ENCODE results near the gene C1orf50. TPM values are rescaled to one million over a fixed set of nuclear protein-coding genes. Genes with fewer than 3 reads are reported as not detected.
A peak's percentile ranks its signal among the peaks of the same experiment; 100 is the strongest.

Gene C1orf50
- total and polyA plus RNA-seq, 2 experiments from 2014 or later: 7.3 to 22.1 TPM

DNA sequence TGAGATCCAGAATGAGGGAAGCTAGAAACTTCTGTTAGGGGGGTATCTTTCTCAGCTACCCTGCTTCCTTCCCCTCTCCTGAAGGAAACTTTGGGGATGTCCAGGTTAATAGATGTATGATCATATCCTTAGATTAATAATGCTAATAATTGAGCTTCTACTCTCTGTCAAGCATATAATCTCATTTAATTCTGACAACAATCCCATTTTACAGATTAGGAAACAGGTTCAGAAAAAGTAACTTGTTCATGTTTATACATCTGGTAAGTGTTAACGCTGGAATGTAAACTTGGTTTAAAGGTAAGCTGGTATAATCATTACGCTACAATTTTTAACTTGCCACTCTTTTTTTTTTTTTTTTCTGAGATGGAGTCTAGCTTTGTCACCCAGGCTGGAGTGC lies 16.0 kb downstream of the C1orf50 start:
- H3K27ac ChIP-seq: no peak overlapping the region
- no peaks in the 10 kb centered on the region for H3K9me3 ChIP-seq (ENCODE audit: low read depth)
- TF ChIP-seq, protein P1, sequence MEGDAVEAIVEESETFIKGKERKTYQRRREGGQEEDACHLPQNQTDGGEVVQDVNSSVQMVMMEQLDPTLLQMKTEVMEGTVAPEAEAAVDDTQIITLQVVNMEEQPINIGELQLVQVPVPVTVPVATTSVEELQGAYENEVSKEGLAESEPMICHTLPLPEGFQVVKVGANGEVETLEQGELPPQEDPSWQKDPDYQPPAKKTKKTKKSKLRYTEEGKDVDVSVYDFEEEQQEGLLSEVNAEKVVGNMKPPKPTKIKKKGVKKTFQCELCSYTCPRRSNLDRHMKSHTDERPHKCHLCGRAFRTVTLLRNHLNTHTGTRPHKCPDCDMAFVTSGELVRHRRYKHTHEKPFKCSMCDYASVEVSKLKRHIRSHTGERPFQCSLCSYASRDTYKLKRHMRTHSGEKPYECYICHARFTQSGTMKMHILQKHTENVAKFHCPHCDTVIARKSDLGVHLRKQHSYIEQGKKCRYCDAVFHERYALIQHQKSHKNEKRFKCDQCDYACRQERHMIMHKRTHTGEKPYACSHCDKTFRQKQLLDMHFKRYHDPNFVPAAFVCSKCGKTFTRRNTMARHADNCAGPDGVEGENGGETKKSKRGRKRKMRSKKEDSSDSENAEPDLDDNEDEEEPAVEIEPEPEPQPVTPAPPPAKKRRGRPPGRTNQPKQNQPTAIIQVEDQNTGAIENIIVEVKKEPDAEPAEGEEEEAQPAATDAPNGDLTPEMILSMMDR (IDR thresholded peaks at IDR 0.05; ENCODE audit: low read depth, low read length): no peak
- H3K36me3 ChIP-seq: peaks cover 12% of the 10 kb centered on the region
- no peaks in the 10 kb centered on the region for H3K27me3 ChIP-seq
- H3K4me3 ChIP-seq: no peak overlapping the region
- no peaks in the 10 kb centered on the region for H3K4me1 ChIP-seq (ENCODE audit: low read depth)
- no peak for DNase-seq (ENCODE audit: low read depth in 1 of 2, low spot score in 1 of 2)

DNA sequence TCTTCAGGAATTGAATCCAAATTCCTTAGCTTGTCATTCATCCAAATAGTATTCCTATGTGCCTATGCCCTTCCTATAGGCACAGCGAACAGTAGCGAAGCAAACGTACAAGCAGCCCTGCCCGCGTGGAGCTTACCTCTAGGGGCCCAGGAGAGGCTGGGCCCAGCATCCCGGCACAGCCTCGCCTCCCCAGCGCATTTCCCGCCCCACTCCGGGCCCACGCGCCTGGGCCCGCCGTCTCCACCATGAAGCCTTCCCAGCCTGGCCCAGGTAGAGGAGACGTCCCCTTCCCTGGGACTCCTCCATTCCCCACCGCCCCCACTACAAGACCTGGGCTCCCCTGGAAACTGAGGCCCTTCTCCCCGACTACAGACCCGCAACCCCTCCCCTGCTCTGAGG lies 17.5 kb downstream of the C1orf50 start:
- H3K4me1 ChIP-seq (ENCODE audit: low read depth): no peaks in the 10 kb centered on the region

DNA sequence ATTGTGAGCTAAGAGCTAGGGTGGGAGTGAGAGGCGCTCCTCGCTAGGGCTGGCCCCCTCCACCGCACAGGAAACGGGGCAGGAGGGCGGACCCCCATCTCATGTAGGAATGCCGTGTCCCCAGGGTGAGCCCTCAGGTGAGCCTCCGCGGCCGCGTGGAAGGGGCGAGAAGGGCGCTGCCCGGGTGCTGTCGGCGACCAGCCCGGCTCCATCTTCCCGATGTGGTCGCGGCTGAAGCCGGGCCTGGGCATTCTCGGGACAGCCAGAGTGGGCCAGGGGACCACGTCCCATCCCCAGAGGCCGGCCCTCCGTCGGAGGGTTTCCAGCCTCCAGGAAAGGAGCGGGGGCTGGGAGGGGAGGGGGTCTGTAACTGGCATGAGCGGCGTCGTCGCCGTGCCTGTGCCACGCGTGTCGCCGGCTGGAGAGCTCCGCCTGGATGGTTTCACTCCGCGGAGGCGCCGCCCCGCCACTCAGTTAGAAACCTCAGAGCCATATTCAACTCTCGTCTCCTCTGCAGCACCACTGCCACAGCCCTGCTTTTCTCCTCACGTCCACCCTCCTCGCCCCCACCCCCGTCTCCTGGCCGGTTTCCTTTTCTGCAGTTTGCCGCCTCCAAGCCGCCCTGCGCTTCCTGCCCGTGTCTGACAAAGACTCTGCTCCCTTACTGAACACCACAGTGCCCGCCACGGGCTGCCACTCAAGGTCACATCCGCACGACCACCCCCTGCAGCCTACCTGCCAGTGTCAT lies 18.1 kb downstream of the C1orf50 start, which contains the start of gene TMEM269:
TMEM269 (plus strand) TSS at position 46 of the 748 bp plus-strand sequence. CDS start 4,903 bp downstream, outside the sequence.
- peaks cover 7% of the 10 kb centered on the region for H3K36me3 ChIP-seq
- TF ChIP-seq, protein P1 (IDR thresholded peaks at IDR 0.05; ENCODE audit: low read depth, low read length): no peak
- H3K27me3 ChIP-seq: no peaks in the 10 kb centered on the region
- H3K27ac ChIP-seq: no peak within 1 kb of the TSS
- no peaks in the 10 kb centered on the region for H3K9me3 ChIP-seq (ENCODE audit: low read depth)
- DNase-seq (ENCODE audit: low read depth in 1 of 2, low spot score in 1 of 2): peak in 1 of 2 donors; percentile 26
- no peak within 1 kb of the TSS for H3K4me3 ChIP-seq
- H3K4me1 ChIP-seq (ENCODE audit: low read depth): no peaks in the 10 kb centered on the region

More for the DNA sequence above, 17.5 kb downstream of the C1orf50 start:
- Histone ChIP-seq H3K27me3 (no peaks in the 10 kb centered on the region), H3K27ac (no peak overlapping the region), H3K4me3 (no peak overlapping the region), H3K9me3 (ENCODE audit: low read depth) (no peaks in the 10 kb centered on the region), H3K36me3 (peaks cover 7% of the 10 kb centered on the region)
- TF ChIP-seq, protein P1 (IDR thresholded peaks at IDR 0.05; ENCODE audit: low read depth, low read length): no peak
- DNase-seq (ENCODE audit: low read depth in 1 of 2, low spot score in 1 of 2): no peak

DNA sequence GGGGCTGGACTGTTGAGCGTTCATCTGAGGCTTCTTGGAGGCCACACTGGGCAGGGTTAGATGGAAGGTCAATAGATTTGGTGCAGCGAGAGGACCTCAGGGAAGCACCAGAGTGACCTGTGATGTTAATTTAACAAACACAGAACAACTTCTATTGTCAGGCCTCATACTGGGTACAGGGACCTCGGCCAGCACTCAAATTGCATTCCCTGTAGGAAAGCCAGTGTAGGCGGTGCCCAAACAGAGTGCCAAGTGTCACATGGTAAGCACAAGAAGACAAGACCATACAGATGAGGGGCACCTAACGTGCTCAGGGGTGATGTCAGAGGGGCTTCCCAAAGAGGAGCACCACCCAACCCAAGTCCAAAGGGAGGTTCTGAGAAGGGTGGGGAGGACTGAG lies 19.0 kb downstream of the C1orf50 start:
- peaks cover 7% of the 10 kb centered on the region for H3K36me3 ChIP-seq
- no peaks in the 10 kb centered on the region for H3K27me3 ChIP-seq
- no peak overlapping the region for H3K27ac ChIP-seq
- no peaks in the 10 kb centered on the region for H3K9me3 ChIP-seq (ENCODE audit: low read depth)
- no peaks in the 10 kb centered on the region for H3K4me1 ChIP-seq (ENCODE audit: low read depth)
- TF ChIP-seq, protein P1 (IDR thresholded peaks at IDR 0.05; ENCODE audit: low read depth, low read length): no peak
- no peak overlapping the region for H3K4me3 ChIP-seq
- DNase-seq (ENCODE audit: low read depth in 1 of 2, low spot score in 1 of 2): no peak

DNA sequence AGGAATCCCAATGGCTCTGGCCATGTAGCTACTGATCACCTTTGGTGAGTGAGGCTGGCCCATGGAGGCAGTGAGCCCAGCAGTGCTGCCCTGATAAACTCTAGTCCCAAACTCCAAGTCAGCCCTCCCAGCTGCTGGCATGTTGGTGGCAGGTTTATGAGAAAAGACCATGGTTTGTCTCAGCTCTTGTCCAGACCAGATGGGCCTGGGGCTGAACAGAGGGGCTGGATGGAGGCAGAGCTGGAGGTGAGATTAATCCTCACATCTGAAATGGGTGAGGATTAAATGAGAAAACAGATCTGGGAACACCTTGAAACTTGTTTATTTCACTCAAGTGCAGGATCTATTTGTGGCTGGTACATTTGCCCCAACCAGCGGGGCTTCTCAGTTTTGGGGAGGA lies 21.0 kb downstream of the C1orf50 start:
- TF ChIP-seq, protein P1 (IDR thresholded peaks at IDR 0.05; ENCODE audit: low read depth, low read length): no peak

More for the DNA sequence above, 21.0 kb downstream of the C1orf50 start:
- Histone ChIP-seq H3K4me1 (ENCODE audit: low read depth) (no peaks in the 10 kb centered on the region), H3K27me3 (no peaks in the 10 kb centered on the region), H3K27ac (no peak overlapping the region), H3K9me3 (ENCODE audit: low read depth) (no peaks in the 10 kb centered on the region), H3K4me3 (no peak overlapping the region), H3K36me3 (peaks cover 2% of the 10 kb centered on the region)
- no peak for DNase-seq (ENCODE audit: low read depth in 1 of 2, low spot score in 1 of 2)
